ENCODE data around the gene DLGAP5.

DLGAP5 gene

GRCh38 chr14:55223364-55223763 lies 32.0 kb upstream of the DLGAP5 start:
- no peak for TF ChIP-seq CTCF (IDR thresholded peaks at IDR 0.05; ENCODE audit: borderline replicate concordance, insufficient read depth, low read depth, low read length)

DNA sequence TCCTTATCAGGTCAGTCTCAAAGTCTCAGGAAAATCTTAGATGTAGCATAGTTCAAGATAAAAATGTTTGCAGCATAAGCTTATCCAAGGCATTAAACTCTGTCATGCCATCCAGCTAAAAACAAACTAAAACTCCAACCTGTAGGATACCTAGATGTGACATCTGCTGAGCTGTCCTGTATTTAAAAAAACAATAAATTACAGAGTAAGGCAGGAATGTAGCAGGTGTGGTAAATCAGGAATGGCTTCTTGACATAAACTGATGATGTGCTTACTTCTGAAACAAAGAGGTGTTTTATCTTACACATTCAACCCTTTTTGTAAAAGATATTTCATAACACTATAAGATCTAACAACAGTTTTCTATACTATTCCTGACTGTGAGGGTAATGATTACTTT lies 30.6 kb upstream of the DLGAP5 start:
- TF ChIP-seq CTCF (IDR thresholded peaks at IDR 0.05; ENCODE audit: borderline replicate concordance, insufficient read depth, low read depth, low read length), result no peak
- H3K4me3 ChIP-seq (ENCODE audit: low read depth, low read length), result no peak overlapping the region

More at GRCh38 chr14:55223364-55223763, 32.0 kb upstream of the DLGAP5 start:
- H3K4me3 ChIP-seq (ENCODE audit: low read depth, low read length), result no peak overlapping the region

DNA sequence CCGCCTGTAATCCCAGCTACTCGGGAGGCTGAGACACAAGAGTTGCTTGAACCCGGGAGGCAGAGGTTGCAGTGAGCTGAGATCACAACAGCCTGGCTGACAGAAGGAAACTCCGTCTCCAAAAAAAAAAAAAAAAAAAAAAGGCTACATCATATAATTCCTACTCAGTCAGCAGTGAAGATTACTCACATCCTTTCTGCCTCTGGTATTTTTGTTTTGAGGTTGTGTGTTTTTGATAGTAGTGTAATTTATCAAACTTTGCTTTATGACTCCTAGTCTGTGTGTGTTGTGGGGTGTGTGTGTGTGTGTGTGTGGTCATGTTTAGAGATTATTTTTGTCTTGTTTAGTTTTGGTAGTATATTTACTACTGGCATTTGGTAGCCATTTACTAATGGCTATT lies 29.8 kb upstream of the DLGAP5 start:
- TF ChIP-seq CTCF (IDR thresholded peaks at IDR 0.05; ENCODE audit: borderline replicate concordance, insufficient read depth, low read depth, low read length), result no peak

DNA sequence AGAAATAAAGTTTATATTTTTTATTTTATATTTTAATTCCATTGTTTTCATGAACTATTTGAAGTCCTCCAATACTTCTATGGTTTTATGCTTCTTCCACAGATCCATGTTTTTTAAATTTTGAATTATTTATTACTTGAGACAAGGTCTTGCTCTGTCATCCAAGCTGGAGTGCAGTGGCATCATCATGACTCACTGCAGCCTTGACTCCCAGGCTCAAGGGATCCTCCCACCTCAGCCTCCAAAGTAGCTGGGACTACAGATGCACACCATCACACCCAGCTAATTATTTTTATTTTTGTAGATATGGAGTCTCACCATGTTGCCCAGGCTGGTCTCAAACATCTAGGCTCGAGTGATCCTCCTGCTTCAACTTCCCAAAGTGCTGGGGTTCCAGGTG lies 28.8 kb upstream of the DLGAP5 start:
- no peak overlapping the region for H3K4me3 ChIP-seq (ENCODE audit: low read depth, low read length)
- no peak for TF ChIP-seq CTCF (IDR thresholded peaks at IDR 0.05; ENCODE audit: borderline replicate concordance, insufficient read depth, low read depth, low read length)

More for the DNA sequence above, 29.8 kb upstream of the DLGAP5 start:
- no peak overlapping the region for H3K4me3 ChIP-seq (ENCODE audit: low read depth, low read length)

- H3K4me3 ChIP-seq (ENCODE audit: low read depth, low read length), result no peak overlapping the region
- TF ChIP-seq CTCF (IDR thresholded peaks at IDR 0.05; ENCODE audit: borderline replicate concordance, insufficient read depth, low read depth, low read length), result no peak
Observed at GRCh38 chr14:55212634-55213033, 21.2 kb upstream of the DLGAP5 start.

GRCh38 chr14:55207832-55208231 lies 16.4 kb upstream of the DLGAP5 start:
- no peak overlapping the region for H3K4me3 ChIP-seq (ENCODE audit: low read depth, low read length)
- no peak for TF ChIP-seq CTCF (IDR thresholded peaks at IDR 0.05; ENCODE audit: borderline replicate concordance, insufficient read depth, low read depth, low read length)

DNA sequence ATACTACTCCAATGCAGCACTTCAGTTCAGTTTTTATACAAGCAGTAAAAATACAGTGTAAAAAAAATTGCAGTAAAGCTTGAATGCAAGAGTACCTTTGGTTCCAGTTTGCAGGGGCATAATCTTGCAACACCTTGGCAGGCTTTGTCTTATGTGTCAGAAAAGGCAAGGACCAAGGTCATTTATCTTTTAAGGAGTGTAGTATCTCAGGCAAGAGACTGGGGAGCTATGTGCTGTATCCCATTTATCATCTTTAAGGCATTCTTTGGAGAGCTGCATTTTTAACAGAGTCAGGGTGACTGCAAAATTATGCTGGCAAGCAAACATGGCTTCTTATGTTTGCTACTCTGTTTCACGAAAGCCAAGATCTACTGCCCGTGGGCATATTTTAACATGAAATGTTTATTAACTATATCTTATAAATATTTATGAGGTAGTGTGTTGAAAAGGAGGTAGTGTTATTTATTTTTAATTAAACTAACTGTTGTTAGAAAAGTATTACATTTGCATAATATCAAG lies 14.8 kb upstream of the DLGAP5 start:
- TF ChIP-seq CTCF (IDR thresholded peaks at IDR 0.05; ENCODE audit: borderline replicate concordance, insufficient read depth, low read depth, low read length), result no peak
- H3K4me3 ChIP-seq (ENCODE audit: low read depth, low read length), result no peak overlapping the region
